GM19463 (cell line): ENCODE measurements around the gene NOL4L.

ENCODE experiments used
- ATAC-seq: cut with Tn5 transposase; IDR thresholded peaks from one replicate; pipeline ENCODE4 v1.9.1; 2021; ENCODE audit warnings: mild to moderate bottlenecking, moderate library complexity; ENCODE audit not compliant: unreplicated experiment

Gene NOL4L

DNA sequence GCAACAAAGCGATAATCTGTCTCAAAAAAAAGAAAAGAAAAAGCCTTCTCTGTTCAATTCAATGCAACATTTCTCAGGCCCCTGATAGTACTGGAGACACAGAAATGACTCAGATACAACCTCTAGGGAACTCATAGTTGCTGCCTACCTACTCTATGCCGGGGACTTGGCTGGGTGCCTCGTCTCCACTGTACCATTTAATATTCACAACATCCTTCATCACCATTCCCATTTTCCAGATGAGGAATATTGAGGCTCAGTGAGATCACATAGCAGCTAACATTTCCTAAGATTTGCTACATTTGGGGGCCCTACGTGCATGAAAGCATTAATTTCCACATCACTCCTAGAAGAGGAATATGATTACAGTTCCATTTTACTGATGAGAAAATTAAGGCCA is 7.5 kb downstream of the NOL4L start:
- no peak for ATAC-seq

GRCh38 chr20:32577023-32577422 is 8.1 kb downstream of the NOL4L start:
- no peak for ATAC-seq

DNA sequence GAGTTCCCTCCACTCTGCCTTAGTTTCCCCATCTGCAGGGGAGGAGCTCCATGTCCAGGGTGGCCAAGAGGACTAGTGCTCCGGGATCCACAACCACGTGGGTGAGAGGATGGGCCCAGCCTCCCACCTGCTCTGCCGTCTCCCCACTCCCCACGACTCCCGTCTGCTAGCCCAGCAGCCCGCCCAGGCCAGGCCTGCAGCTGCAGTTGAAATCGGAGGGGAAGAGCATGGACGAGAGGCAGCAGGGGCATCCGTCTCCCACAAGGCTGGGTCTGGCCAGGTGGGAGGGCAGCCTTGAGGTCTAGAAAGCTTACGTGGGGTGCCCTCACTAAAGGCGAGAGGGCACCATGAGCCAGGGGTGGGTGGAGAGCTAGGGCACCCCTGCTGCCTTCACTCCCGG is 8.6 kb downstream of the NOL4L start:
- no peak for ATAC-seq

- ATAC-seq, result no peak
These were observed 9.3 kb downstream of the NOL4L start for GRCh38 chr20:32575805-32576204.

DNA sequence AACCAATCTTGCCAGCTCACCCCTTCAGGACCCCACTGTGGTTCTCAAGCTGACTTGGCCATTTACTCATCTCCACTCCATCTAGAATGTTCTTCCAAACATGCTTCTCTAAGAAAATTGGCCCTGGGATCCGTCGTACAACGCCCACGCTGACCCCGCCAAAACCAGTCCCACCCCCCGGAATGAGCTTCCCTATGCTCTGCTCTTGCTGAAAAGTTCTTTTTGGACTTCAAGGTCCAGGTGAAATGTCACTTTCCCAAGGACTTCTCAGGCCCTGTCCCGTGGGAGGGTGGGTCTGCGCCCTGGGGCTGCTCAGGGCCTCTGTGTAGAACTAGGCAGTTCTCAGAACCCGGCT is 9.9 kb downstream of the NOL4L start:
- no peak for ATAC-seq

GRCh38 chr20:32574296-32575226 is 10.6 kb downstream of the NOL4L start:
- ATAC-seq, result no peak

DNA sequence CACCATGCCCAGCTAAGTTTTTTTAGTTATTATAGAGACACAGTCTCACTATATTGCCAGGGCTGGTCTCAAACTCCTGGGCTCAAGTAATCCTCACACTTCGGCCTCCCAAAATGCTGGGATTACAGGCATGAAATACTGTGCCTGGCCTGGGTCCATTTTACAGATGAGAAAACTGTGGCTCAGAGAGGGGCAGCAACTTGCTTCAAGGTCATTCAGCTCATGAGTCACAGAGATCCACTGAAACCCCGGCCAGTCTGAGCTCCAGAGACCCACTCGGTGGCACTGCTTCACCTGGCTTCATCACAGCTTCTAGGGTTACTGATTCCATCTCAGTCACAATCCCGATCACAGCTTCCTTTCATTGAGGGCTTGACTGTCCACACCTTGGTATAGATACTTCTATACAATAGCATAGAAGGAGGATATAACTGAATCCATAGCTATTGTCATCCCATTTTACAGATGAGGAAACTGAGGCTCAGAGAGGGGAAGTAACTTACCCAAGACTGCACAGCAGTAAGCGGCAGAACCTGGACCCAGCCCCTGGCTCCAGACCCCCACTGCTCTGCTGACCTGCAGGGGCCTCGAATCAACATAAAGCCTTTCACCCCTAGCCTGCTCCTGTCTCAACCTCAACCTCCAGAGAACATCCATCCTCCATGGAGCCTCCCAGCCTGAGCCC is 11.8 kb downstream of the NOL4L start:
- ATAC-seq, result no peak

- no peak for ATAC-seq
These were observed 12.7 kb downstream of the NOL4L start for GRCh38 chr20:32572271-32572968.

- no peak for ATAC-seq
These were observed 13.6 kb downstream of the NOL4L start for GRCh38 chr20:32571566-32571965.

DNA sequence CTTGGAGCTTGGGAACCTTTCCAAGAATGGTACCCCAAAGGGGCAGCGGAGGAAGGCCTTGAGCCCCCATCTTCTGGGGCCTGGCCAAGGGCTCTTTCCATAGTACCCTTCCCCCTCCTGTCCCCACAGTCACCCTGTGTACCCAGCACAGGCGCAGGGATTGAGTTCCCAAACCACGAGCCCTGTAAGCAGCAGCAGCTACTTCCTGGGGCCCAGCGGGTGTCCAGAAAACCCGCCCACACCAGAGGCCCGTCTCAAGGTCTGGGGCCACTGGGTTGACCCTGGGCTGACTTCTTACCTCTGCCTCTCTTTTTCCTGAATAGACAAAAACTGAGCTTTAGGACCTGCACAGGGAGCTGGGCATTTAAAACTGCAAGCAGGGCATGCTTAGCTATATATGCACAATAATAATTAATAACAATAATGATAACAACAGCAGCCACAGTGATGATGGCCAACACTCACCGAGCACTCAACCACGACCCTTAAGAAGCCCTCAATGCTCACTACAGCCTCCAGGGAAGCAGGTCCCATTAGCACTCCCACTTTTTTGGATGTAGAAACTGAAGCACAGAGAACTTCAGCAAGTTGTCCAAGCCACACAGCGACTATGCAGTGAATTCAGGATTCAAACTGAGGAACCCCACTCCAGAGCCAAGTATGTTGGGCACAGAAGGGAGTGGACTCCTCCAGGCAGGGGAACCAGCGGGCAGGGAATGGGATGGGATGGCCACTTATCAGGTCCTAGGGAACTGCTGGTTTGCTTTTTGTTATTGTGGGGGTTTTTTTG is 14.5 kb downstream of the NOL4L start:
- no peak for ATAC-seq

DNA sequence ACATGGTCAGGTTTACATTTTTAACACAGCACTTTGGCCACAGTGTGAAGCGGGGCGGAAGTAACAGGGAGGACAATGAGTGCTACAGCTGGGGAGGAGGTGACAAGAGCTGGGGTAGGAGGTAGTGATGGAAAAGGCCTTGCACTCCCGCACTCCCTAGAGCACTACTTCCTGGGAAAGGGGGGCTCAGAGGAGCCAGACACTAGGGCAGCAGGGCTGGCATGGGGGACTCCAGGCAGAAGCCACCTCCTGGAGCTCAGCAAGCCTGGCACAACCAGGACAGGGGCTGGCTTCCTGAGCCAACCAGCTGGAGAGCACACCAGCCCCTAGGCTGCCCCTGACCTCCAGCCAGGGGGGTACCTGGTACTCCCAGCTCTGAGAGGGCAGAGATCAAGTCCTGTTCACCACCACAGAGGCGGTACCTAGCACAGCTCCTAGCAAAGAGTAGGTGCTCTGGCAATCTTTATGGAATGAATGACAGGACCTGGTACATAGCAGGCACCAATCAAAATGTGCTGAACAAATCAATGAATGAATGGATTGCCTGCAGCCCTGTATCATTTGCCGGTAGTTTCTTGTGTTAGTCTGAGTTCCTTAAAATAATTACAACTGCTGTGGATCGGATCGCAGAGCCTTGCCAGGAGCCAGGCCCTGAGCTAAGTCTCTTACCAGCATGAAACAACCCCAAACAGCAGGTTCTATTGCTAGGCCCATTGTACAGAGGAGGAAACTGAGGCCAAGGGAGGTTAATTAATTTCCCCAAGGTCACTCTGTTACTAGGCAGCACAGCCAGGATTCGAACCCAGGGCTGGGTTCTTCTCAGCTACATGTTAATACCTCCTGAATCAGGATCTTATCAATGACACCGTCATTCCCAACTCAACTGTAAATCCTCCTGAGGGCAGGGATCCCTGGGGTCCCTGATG is 15.5 kb downstream of the NOL4L start:
- no peak for ATAC-seq

DNA sequence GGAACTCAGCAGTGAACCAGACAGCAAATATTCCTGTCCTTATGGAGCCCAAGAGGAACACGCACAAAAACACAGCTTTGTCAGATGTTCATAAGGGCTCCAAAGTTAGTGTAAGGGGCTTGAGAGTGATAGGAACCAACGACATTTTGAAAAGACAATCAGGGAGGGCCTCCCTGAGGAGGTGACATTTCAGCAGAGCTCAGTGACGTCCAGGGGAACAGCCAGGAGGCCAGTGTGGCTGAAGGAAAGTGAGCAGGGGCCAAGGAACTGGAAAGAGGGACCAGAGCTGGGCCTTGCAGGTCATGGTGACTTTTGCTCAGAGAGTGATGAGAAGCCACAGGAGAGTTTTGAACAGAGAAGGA is 16.1 kb downstream of the NOL4L start:
- ATAC-seq, result no peak

- no peak for ATAC-seq
These were observed 17.6 kb downstream of the NOL4L start for GRCh38 chr20:32567384-32568178.

- no peak for ATAC-seq
These were observed 18.5 kb downstream of the NOL4L start for GRCh38 chr20:32566379-32567374.

GRCh38 chr20:32565735-32566032 is 19.4 kb downstream of the NOL4L start:
- ATAC-seq, result no peak

GRCh38 chr20:32564921-32565734 is 20.0 kb downstream of the NOL4L start:
- no peak for ATAC-seq

- ATAC-seq, result no peak
These were observed 20.7 kb downstream of the NOL4L start for GRCh38 chr20:32564440-32564839.
